GM10248 (cell line): ENCODE data around the gene C1QC.
"Not testable (repeated sequence)": the region's sequence is repeated elsewhere in the genome, so short reads cannot be mapped to it uniquely, and the experiment has no call there.

Experiments
- CTCF ChIA-PET: fragments of 300-600 bp; sonication (Branson Sonifier 250); formaldehyde crosslinking; extraction: SDS; loops from one replicate; lab custom pipeline; 2021; ENCODE audit warnings: antibody characterized with exemption; lab: Yijun Ruan, JAX
- POLR2A ChIA-PET: fragments of 350-650 bp; sonication (Branson Sonifier 250); formaldehyde crosslinking; extraction: SDS; loops from one replicate; lab custom pipeline; 2020; ENCODE audit warnings: antibody characterized with exemption; lab: Yijun Ruan, JAX
- DNase-seq: peaks from one replicate; pipeline ENCODE4 v3.0.0; 2012; ENCODE audit errors: extremely low spot score
- CTCF ChIP-seq: IDR thresholded peaks from 2 replicates; pipeline ENCODE4 v1.5.1; 2012; ENCODE audit warnings: mild to moderate bottlenecking, low read depth; ENCODE audit errors: extremely low read depth, missing control alignments, control extremely low read depth

Gene C1QC

GRCh38 chr1:22662986-22663408, 19.6 kb downstream of the C1QC start:
- POLR2A ChIA-PET: no interaction called here
- no peak for DNase-seq
- no peak for TF ChIP-seq CTCF
- CTCF ChIA-PET: interaction anchor here (1.0 to 1.9 kb wide), 2 partner anchors 10 to 20 kb away, joined by 3 to 5 read pairs; no protein-coding TSS in a partner anchor

GRCh38 chr1:22665752-22666151, 22.3 kb downstream of the C1QC start:
- no peak for DNase-seq
- POLR2A ChIA-PET: no interaction called here
- CTCF ChIA-PET: interaction anchor here (1.2 kb wide), 1 partner anchor 23 kb away, joined by 3 read pairs; no protein-coding TSS in a partner anchor

GRCh38 chr1:22666412-22666811, 23.0 kb downstream of the C1QC start:
- no peak for DNase-seq
- CTCF ChIA-PET: no interaction called here
- no peak for TF ChIP-seq CTCF
- POLR2A ChIA-PET: no interaction called here

More at GRCh38 chr1:22665752-22666151, 22.3 kb downstream of the C1QC start:
- TF ChIP-seq CTCF: peak; percentile 2

GRCh38 chr1:22668840-22669239, 25.4 kb downstream of the C1QC start:
- CTCF ChIA-PET: interaction anchor here (1.1 kb wide), 1 partner anchor 36 kb away, joined by 3 read pairs; no protein-coding TSS in a partner anchor
- DNase-seq, POLR2A ChIA-PET: not testable (repeated sequence)

GRCh38 chr1:22670352-22670975, 27.0 kb downstream of the C1QC start:
- ChIA-PET POLR2A (no interaction called here), CTCF (no interaction called here)
- no peak for DNase-seq
- no peak for TF ChIP-seq CTCF

- ChIA-PET POLR2A (no interaction called here), CTCF (interaction anchor here (1.1 to 2.0 kb wide), 3 partner anchors 27 to 293 kb away, joined by 3 to 5 read pairs (median 3); no protein-coding TSS in a partner anchor)
- no peak for DNase-seq
- no peak for TF ChIP-seq CTCF
Measured at GRCh38 chr1:22671999-22672398, 28.6 kb downstream of the C1QC start.

GRCh38 chr1:22673486-22674409, 30.3 kb downstream of the C1QC start:
- peak; percentile 59 for DNase-seq
- ChIA-PET POLR2A (interaction anchor here (0.6 kb wide), 1 partner anchor 9 kb away, joined by 3 read pairs; no protein-coding TSS in a partner anchor), CTCF (interaction anchor here (0.7 to 2.1 kb wide), 9 partner anchors 11 to 292 kb away, joined by 3 to 5 read pairs (median 4); no protein-coding TSS in a partner anchor)
- peak; percentile 42 for TF ChIP-seq CTCF
